ENCODE results near the gene LRRC19. TPM values are rescaled to one million over a fixed set of nuclear protein-coding genes. Genes with fewer than 3 reads are reported as not detected.

LRRC19 gene
- total RNA-seq, 1 experiment from 2014 or later, result 0.21 TPM

DNA sequence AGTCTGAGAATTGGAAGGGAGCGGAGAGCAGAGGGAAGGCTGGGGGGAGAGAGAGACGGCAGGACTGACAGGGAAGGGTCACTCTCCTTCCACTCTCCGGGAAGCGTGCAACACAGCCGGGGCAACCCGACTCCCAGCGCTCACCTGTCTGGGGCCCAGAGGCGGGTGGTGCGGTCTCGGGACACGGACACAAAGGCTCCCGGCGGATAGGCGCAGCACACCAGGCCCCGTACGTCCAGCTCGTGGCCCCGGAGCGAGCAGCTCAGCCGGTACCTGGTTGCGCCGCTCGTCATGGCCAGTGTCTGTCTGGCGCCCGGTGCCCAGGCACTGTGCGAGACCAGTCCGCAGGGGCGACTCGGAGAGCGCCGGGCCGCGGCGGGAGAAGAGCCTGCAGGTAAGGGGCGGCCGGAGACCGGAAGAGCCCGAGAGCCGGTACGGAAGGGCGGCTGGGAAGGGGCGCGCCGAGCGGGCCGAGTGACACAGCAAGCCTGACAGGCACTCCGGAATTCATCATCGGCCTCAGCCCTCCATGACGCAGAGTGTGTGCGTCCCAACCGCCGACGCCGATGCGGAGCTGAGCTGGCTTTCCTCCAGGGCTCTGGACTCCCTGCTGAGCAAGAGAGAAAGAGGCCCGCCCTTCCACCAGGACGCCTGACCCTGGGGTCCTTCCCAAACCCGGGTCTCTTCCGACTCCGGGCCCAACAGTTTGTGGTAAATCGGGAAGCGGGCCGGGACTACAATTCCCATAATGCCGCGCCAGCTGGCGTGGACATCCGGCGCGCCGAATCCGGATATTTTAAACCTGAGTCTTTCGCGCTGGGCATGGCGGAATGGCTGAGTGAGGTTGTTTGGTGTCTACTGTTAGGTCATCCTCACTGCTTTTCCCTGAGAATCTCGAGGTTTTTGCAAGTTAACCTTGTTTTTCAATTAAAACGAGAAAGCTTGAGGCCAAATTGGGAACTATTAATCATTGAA is 58.4 kb downstream of the LRRC19 start, which contains the start of gene PLAA:
PLAA (minus strand) TSS at position 490 of the 975 bp plus-strand sequence; CDS start at position 293, 197 bp downstream.
- peaks cover 21% of the 10 kb centered on the region for H3K36me3 Mint-ChIP-seq (ENCODE audit: insufficient read depth, unreplicated experiment)
- no TSS peak for BruUV-seq (replicated peaks)
- TF ChIP-seq, protein P1, sequence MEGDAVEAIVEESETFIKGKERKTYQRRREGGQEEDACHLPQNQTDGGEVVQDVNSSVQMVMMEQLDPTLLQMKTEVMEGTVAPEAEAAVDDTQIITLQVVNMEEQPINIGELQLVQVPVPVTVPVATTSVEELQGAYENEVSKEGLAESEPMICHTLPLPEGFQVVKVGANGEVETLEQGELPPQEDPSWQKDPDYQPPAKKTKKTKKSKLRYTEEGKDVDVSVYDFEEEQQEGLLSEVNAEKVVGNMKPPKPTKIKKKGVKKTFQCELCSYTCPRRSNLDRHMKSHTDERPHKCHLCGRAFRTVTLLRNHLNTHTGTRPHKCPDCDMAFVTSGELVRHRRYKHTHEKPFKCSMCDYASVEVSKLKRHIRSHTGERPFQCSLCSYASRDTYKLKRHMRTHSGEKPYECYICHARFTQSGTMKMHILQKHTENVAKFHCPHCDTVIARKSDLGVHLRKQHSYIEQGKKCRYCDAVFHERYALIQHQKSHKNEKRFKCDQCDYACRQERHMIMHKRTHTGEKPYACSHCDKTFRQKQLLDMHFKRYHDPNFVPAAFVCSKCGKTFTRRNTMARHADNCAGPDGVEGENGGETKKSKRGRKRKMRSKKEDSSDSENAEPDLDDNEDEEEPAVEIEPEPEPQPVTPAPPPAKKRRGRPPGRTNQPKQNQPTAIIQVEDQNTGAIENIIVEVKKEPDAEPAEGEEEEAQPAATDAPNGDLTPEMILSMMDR (IDR thresholded peaks at IDR 0.05; ENCODE audit: unreplicated experiment), result no peak
- peak within 1 kb of the TSS; percentile 99 for H3K27ac Mint-ChIP-seq (ENCODE audit: unreplicated experiment)
- peaks cover 26% of the 10 kb centered on the region for H3K4me1 Mint-ChIP-seq (ENCODE audit: low read depth, unreplicated experiment)
- H3K4me3 Mint-ChIP-seq (ENCODE audit: low read depth, unreplicated experiment), result peak within 1 kb of the TSS; percentile 63
- no peaks in the 10 kb centered on the region for H3K27me3 Mint-ChIP-seq (ENCODE audit: unreplicated experiment)
- peak; percentile 81 for DNase-seq
- H3K9me3 Mint-ChIP-seq (ENCODE audit: low read depth, unreplicated experiment), result no peaks in the 10 kb centered on the region
- intact Hi-C loops (cut with micrococcal nuclease; ENCODE audit: unreplicated experiment), result loop anchor here (5.0 kb wide), 1 partner anchor 330 kb away; no protein-coding TSS in a partner anchor
- CTCF ChIA-PET, result interaction anchor here (0.7 kb wide), 1 partner anchor 8 kb away, joined by 3 read pairs; no protein-coding TSS in a partner anchor

DNA sequence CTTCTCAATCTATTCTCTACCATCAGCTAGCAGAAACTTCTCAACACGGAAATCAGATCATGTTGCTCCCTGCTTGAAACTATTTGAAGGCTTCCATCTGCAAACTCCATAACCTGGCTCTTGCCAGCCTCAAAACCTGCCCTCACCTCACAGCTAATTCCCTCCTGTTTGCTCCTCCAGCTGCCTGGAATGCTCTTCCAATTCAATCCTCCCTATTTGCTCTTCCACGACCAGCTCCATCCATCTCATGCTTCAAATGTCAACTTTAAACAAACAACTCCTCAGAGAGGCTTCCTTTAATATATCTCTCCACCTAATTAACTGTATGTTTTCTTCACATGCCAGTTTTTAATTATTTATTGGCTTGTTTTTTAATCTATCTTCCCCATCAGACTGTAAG is 59.9 kb downstream of the LRRC19 start:
- TF ChIP-seq, protein P1 (IDR thresholded peaks at IDR 0.05; ENCODE audit: unreplicated experiment), result no peak

More for the DNA sequence above, 59.9 kb downstream of the LRRC19 start:
- peak overlapping the region; percentile 99 for H3K27ac Mint-ChIP-seq (ENCODE audit: unreplicated experiment)
- peaks cover 21% of the 10 kb centered on the region for H3K36me3 Mint-ChIP-seq (ENCODE audit: insufficient read depth, unreplicated experiment)
- DNase-seq, result no peak
- no peaks in the 10 kb centered on the region for H3K27me3 Mint-ChIP-seq (ENCODE audit: unreplicated experiment)
- H3K4me3 Mint-ChIP-seq (ENCODE audit: low read depth, unreplicated experiment), result peak overlapping the region; percentile 63
- BruUV-seq (replicated peaks), result no TSS peak
- CTCF ChIA-PET, result interaction anchor here (0.8 kb wide), 1 partner anchor 10 kb away, joined by 3 read pairs; the partner anchor contains the start of gene IFT74
- intact Hi-C loops (cut with micrococcal nuclease; ENCODE audit: unreplicated experiment), result loop anchor here (5.0 kb wide), 1 partner anchor 332 kb away; no protein-coding TSS in a partner anchor
- no peaks in the 10 kb centered on the region for H3K9me3 Mint-ChIP-seq (ENCODE audit: low read depth, unreplicated experiment)
- H3K4me1 Mint-ChIP-seq (ENCODE audit: low read depth, unreplicated experiment), result peaks cover 28% of the 10 kb centered on the region

Other genes starting within 250 kb of the LRRC19 start
- gene CAAP1, start 112.9 kb downstream of the LRRC19 start, total RNA-seq (2022), result 12.5 and 14.9 TPM in 2 replicates
- 27.9 and 28.1 TPM in 2 replicates for gene PLAA, start 58.4 kb downstream of the LRRC19 start, total RNA-seq (2022)
- 7.3 and 7.5 TPM in 2 replicates for gene IFT74, start 49.3 kb downstream of the LRRC19 start, total RNA-seq (2022)
- gene TEK, start 103.6 kb upstream of the LRRC19 start, total RNA-seq (2022), result not detected in 2 replicates

Data from Calu3 (cell line).